Immature natural killer cell (primary cell): ENCODE data around the gene PPM1H. TPM values are rescaled to one million over a fixed set of nuclear protein-coding genes. Genes with fewer than 3 reads are reported as not detected.

Experiments used
- DNase-seq, 3 donors: peaks; one replicate each; pipeline ENCODE4 v3.0.0; 2022; ENCODE audit warnings: mixed read lengths in 1 of 3
- H3K27ac Mint-ChIP-seq, 6 donors: one replicate each; pipeline ENCODE4 v1.8.0; 2020; ENCODE audit warnings: mixed read lengths in 6 of 6, mild to moderate bottlenecking in 5 of 6, inconsistent platforms in 4 of 6, moderate library complexity in 3 of 6
- H3K27me3 Mint-ChIP-seq, 3 donors: one replicate each; pipeline ENCODE4 v1.8.0; 2020 to 2021; ENCODE audit warnings: low read depth in 3 of 3, mild to moderate bottlenecking in 3 of 3, mixed read lengths in 3 of 3, moderate library complexity in 3 of 3, inconsistent platforms in 1 of 3
- H3K36me3 Mint-ChIP-seq, 3 donors: one replicate each; pipeline ENCODE4 v1.8.0; 2020; ENCODE audit warnings: mixed read lengths in 3 of 3, inconsistent platforms in 2 of 3, mild to moderate bottlenecking in 2 of 3
- H3K4me1 Mint-ChIP-seq, 2 donors: one replicate each; pipeline ENCODE4 v1.8.0; 2020; ENCODE audit warnings: inconsistent platforms in 2 of 2, mild to moderate bottlenecking in 2 of 2, mixed read lengths in 2 of 2, moderate library complexity in 1 of 2
- H3K4me3 Mint-ChIP-seq, 5 donors: one replicate each; pipeline ENCODE4 v1.8.0; 2020; ENCODE audit warnings: mild to moderate bottlenecking in 5 of 5, mixed read lengths in 5 of 5, inconsistent platforms in 3 of 5, moderate library complexity in 3 of 5
- H3K9me3 Mint-ChIP-seq, 6 donors: one replicate each; pipeline ENCODE4 v1.8.0; 2020; ENCODE audit warnings: mild to moderate bottlenecking in 6 of 6, mixed read lengths in 6 of 6, inconsistent platforms in 4 of 6, moderate library complexity in 3 of 6
- polyA plus RNA-seq, 3 donors: library from polyadenylated mRNA; unstranded; fragments of 300-500 nt; fragmentation: Illumina TruSeq; gene quantifications; one replicate each; pipeline ENCODE4 v1.2.3, GENCODE V29; 2021

Gene PPM1H
- polyA plus RNA-seq, 3 donors from 2014 or later: 0.50 TPM; not detected in 2

- no peaks in the 10 kb centered on the region for H3K36me3 Mint-ChIP-seq
- H3K4me3 Mint-ChIP-seq: no peak overlapping the region
- H3K9me3 Mint-ChIP-seq: peaks cover 0 to 3% (median 0%) of the 10 kb centered on the region in 6 donors
- no peak overlapping the region for H3K27ac Mint-ChIP-seq
- no peak for DNase-seq
- no peaks in the 10 kb centered on the region for H3K4me1 Mint-ChIP-seq
- H3K27me3 Mint-ChIP-seq: peaks cover 0 to 8% (median 3%) of the 10 kb centered on the region in 3 donors
Observed at GRCh38 chr12:62844915-62845314, 90.0 kb downstream of the PPM1H start.

DNA sequence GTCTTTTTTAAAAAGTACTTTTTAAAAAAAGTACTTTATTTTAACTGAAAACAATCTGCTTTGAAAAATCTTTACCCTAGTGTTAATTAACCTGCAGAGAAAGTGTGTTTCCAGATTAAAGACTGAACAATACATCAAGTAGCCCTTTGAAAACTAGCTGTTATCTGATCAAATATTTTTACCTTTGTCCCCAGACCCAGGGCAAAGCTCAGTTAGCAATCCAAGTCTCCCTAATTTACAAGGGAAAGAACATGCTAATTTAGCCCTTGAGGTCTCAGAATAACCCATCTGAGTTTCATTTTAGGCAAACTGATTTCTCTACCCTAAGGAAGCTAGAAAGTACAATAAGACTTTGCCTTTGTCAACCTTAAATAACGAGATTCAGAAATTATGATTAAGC is 91.2 kb downstream of the PPM1H start:
- Mint-ChIP-seq H3K9me3 (peaks cover 0 to 3% (median 0%) of the 10 kb centered on the region in 6 donors), H3K4me3 (no peak overlapping the region), H3K27ac (no peak overlapping the region), H3K36me3 (no peaks in the 10 kb centered on the region), H3K4me1 (no peaks in the 10 kb centered on the region), H3K27me3 (peaks cover 0 to 16% (median 3%) of the 10 kb centered on the region in 3 donors)
- DNase-seq: no peak

DNA sequence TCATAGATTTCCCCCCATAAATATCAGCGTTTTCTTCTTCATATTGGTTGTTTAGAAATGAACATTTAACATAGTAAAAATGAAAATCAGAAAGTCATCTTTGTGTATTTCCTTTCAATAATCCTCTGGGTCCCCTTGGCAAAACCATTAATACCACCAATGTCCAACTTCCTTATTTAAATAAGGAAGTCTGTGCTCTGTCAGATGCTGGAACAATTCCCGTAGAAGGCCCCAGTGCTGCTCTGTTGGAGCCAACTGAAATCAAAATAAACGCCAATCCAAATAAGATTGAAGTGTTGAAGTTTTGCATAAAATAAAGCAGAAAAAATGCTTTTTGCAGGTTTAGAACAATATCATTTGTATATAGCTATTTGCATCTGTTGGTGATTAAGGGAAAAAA is 93.1 kb downstream of the PPM1H start:
- H3K36me3 Mint-ChIP-seq: no peaks in the 10 kb centered on the region
- H3K4me1 Mint-ChIP-seq: no peaks in the 10 kb centered on the region
- H3K27ac Mint-ChIP-seq: no peak overlapping the region
- no peak for DNase-seq
- no peak overlapping the region for H3K4me3 Mint-ChIP-seq
- peaks cover 0 to 3% (median 0%) of the 10 kb centered on the region in 6 donors for H3K9me3 Mint-ChIP-seq
- H3K27me3 Mint-ChIP-seq: peaks cover 0 to 16% (median 3%) of the 10 kb centered on the region in 3 donors

DNA sequence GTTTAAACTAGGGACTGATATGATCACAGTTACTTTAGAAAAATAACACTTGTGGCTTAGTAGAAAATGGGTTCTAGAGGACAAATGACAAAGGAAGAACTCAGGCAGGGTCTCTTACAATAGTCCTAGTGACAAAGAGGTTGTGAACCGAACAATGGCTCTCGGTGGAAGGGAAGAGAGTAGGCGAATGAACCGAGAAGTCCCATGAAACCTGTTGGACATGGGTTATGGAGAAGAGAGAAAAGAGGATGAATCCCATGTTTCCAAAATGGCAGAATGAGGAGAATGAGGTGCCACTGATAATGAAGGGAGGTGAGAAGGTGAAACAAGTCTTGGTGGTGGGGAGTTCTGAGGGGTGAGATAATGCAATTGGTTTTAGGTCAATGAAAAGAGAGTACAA is 94.1 kb downstream of the PPM1H start:
- H3K4me3 Mint-ChIP-seq: no peak overlapping the region
- H3K9me3 Mint-ChIP-seq: peaks cover 0 to 3% (median 0%) of the 10 kb centered on the region in 6 donors
- H3K27ac Mint-ChIP-seq: no peak overlapping the region
- H3K4me1 Mint-ChIP-seq: no peaks in the 10 kb centered on the region
- H3K27me3 Mint-ChIP-seq: peaks cover 0 to 16% (median 1%) of the 10 kb centered on the region in 3 donors
- H3K36me3 Mint-ChIP-seq: no peaks in the 10 kb centered on the region
- DNase-seq: no peak

- peaks cover 0 to 16% (median 0%) of the 10 kb centered on the region in 3 donors for H3K27me3 Mint-ChIP-seq
- H3K4me1 Mint-ChIP-seq: no peaks in the 10 kb centered on the region
Observed at GRCh38 chr12:62839869-62840660, 94.9 kb downstream of the PPM1H start.

GRCh38 chr12:62834971-62835547 is 99.9 kb downstream of the PPM1H start:
- Mint-ChIP-seq H3K4me1 (no peaks in the 10 kb centered on the region), H3K9me3 (peaks cover 0 to 3% (median 0%) of the 10 kb centered on the region in 6 donors), H3K27me3 (peaks cover 0 to 11% (median 1%) of the 10 kb centered on the region in 3 donors), H3K36me3 (no peaks in the 10 kb centered on the region), H3K27ac (no peak overlapping the region), H3K4me3 (no peak overlapping the region)
- no peak for DNase-seq

More at GRCh38 chr12:62839869-62840660, 94.9 kb downstream of the PPM1H start:
- H3K4me3 Mint-ChIP-seq: no peak overlapping the region
- peaks cover 0 to 3% (median 0%) of the 10 kb centered on the region in 6 donors for H3K9me3 Mint-ChIP-seq
- no peak for DNase-seq
- H3K36me3 Mint-ChIP-seq: no peaks in the 10 kb centered on the region
- no peak overlapping the region for H3K27ac Mint-ChIP-seq

DNA sequence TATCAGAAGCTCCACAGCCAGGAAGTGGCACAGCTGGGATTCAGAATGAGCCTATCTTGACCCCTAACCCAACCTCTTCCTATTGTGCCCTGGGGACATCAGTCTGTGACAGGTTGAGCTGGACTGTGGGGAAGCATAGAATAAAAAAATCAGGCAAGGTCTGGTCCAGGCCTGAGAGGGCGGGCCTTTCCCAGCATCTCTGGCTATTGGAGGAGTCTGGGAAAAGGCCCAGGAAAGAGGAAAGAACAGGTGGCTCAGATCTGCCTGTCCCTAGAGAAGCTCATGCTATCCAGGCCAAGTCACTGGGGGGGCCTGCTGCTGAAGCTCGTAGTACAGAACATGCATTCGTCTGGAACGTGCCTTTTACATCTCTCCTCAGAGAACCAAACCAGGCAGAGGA is 100.5 kb downstream of the PPM1H start:
- Mint-ChIP-seq H3K9me3 (no peaks in the 10 kb centered on the region), H3K27me3 (peaks cover 0 to 6% (median 1%) of the 10 kb centered on the region in 3 donors), H3K4me1 (no peaks in the 10 kb centered on the region), H3K4me3 (no peak overlapping the region), H3K36me3 (no peaks in the 10 kb centered on the region), H3K27ac (no peak overlapping the region)
- no peak for DNase-seq

GRCh38 chr12:62833634-62834033 is 101.3 kb downstream of the PPM1H start:
- no peaks in the 10 kb centered on the region for H3K9me3 Mint-ChIP-seq
- no peaks in the 10 kb centered on the region for H3K36me3 Mint-ChIP-seq
- peaks cover 0 to 2% (median 1%) of the 10 kb centered on the region in 3 donors for H3K27me3 Mint-ChIP-seq
- H3K4me1 Mint-ChIP-seq: no peaks in the 10 kb centered on the region
- no peak for DNase-seq
- no peak overlapping the region for H3K4me3 Mint-ChIP-seq
- no peak overlapping the region for H3K27ac Mint-ChIP-seq

DNA sequence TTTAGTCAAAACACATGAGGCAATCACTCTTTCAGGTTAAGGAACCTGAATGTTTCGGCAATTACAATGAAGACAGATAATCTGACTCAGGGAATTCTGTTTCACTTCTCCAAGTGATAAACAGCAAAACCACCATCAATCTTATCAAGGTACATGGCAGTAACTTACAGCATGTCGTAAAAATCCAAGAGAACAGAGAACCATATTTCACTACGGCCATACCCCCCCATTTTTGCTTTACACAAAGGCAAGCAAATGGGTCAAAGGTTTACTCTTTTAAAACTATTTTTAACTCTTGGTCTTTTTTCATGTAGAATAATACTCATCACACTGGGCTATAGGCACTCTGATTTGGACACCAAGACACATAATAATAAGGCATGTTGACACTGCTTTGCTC is 102.4 kb downstream of the PPM1H start:
- Mint-ChIP-seq H3K4me3 (no peak overlapping the region), H3K36me3 (no peaks in the 10 kb centered on the region), H3K27ac (no peak overlapping the region), H3K27me3 (peaks cover 0 to 2% (median 1%) of the 10 kb centered on the region in 3 donors), H3K9me3 (no peaks in the 10 kb centered on the region), H3K4me1 (no peaks in the 10 kb centered on the region)
- DNase-seq: no peak

- no peak for DNase-seq
- Mint-ChIP-seq H3K4me1 (no peaks in the 10 kb centered on the region), H3K27ac (no peak overlapping the region), H3K27me3 (peaks cover 0 to 2% (median 1%) of the 10 kb centered on the region in 3 donors), H3K9me3 (no peaks in the 10 kb centered on the region), H3K36me3 (no peaks in the 10 kb centered on the region), H3K4me3 (no peak overlapping the region)
Observed at GRCh38 chr12:62832027-62832426, 102.9 kb downstream of the PPM1H start.

DNA sequence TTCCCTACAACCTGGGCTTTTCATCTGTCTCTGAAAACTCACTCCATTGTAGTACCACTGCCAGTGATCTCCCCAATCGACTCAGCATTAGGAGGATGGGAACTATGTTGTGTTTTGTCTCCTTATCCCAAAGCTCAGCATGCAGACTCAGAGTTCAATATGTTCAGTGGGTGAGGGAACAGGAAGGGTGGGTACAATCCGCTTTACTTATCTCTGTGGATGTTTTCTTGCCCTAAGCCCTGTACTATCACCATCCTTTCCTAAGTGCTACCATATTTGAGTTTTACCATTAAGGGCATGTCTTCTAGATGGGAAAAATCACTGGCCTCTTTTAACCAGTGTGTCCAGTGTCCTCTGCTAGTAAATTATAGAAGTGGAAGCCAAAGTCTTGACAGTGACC is 107.1 kb downstream of the PPM1H start:
- Mint-ChIP-seq H3K27ac (no peak overlapping the region), H3K36me3 (no peaks in the 10 kb centered on the region), H3K4me1 (no peaks in the 10 kb centered on the region), H3K27me3 (peaks cover 0 to 2% (median 0%) of the 10 kb centered on the region in 3 donors), H3K4me3 (no peak overlapping the region), H3K9me3 (no peaks in the 10 kb centered on the region)
- DNase-seq: no peak

GRCh38 chr12:62827042-62827441 is 107.9 kb downstream of the PPM1H start:
- H3K36me3 Mint-ChIP-seq: no peaks in the 10 kb centered on the region
- no peaks in the 10 kb centered on the region for H3K9me3 Mint-ChIP-seq
- H3K4me1 Mint-ChIP-seq: no peaks in the 10 kb centered on the region
- no peak overlapping the region for H3K4me3 Mint-ChIP-seq
- peaks cover 0 to 2% (median 0%) of the 10 kb centered on the region in 3 donors for H3K27me3 Mint-ChIP-seq
- H3K27ac Mint-ChIP-seq: no peak overlapping the region
- DNase-seq: no peak

DNA sequence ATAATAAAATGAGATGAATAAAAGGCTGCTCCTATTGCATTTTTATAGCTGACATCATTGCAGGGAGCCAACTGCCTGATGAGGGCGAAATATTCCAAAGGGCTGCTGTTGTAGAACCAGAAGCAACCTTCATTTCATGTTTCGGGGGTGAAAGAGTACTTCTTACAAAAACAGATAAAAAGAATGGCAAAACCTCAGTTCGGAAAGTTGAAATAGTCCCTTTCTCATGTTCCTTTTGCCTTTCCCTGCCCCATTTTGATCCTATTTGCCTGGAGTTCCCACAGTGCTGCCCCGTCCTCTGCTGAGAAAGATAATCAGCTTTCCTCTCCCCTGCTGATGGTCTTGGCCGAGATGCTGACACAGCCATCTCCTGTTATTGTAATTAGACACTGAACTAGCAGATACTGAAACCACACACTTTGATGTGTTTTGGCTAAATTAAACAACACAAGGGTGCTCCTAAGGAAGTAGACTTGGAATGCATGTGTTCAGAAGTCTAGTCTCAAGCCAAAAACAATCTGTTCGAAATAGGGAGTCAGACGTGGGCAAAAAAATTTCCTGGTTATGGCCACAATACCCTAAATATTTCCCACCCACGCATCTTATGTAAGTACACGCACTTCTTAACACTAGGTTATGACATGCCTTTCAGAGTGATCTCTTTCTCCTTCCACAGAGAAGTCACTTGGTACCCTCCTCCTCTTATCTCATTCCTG is 117.2 kb downstream of the PPM1H start:
- H3K27me3 Mint-ChIP-seq: peaks cover 2 to 9% (median 2%) of the 10 kb centered on the region in 3 donors
- no peak overlapping the region for H3K27ac Mint-ChIP-seq
- peaks cover 5 to 9% of the 10 kb centered on the region in 2 donors for H3K4me1 Mint-ChIP-seq
- no peaks in the 10 kb centered on the region for H3K9me3 Mint-ChIP-seq
- no peaks in the 10 kb centered on the region for H3K36me3 Mint-ChIP-seq
- no peak for DNase-seq
- no peak overlapping the region for H3K4me3 Mint-ChIP-seq

DNA sequence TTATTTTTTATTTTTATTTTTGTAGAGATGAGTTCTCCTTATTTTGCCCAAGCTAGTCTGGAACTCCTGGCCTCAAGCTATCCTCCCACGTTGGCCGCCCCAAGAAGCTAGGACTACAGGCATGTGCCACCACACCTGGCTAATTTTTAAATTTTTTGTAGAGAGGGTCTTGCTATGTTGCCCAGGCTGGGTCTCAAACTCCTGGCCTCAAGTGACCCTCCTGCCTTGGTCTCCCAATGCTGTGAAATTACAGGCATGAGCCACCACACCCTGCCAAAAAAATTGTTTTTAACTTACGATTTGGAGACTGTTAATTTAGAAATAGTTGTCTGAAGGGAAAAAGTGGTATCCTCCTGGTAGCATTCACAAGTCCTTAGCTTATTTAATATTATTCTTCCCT is 120.7 kb downstream of the PPM1H start:
- Mint-ChIP-seq H3K9me3 (no peaks in the 10 kb centered on the region), H3K27me3 (peaks cover 0 to 7% (median 1%) of the 10 kb centered on the region in 3 donors), H3K36me3 (no peaks in the 10 kb centered on the region), H3K4me3 (no peak overlapping the region), H3K4me1 (peaks cover 6 to 11% of the 10 kb centered on the region in 2 donors), H3K27ac (no peak overlapping the region)
- no peak for DNase-seq
